ENCODE data around the gene POU2F3. TPM values are rescaled to one million over a fixed set of nuclear protein-coding genes. Genes with fewer than 3 reads are reported as not detected.

The POU2F3 gene
- total RNA-seq, 4 donors from 2014 or later = 0.27 to 0.46 TPM; not detected in 2

- Histone ChIP-seq H3K4me3 (peak overlapping the region in 1 of 2 donors; percentile 12), H3K27me3 (no peaks in the 10 kb centered on the region), H3K4me1 (peaks cover 0 to 100% (median 48%) of the 10 kb centered on the region in 3 donors), H3K9me3 (no peaks in the 10 kb centered on the region), H3K36me3 (no peaks in the 10 kb centered on the region), H3K27ac (peak overlapping the region in 3 of 4 donors; percentile 69 to 78 (median 73))
- TF ChIP-seq, protein P1, sequence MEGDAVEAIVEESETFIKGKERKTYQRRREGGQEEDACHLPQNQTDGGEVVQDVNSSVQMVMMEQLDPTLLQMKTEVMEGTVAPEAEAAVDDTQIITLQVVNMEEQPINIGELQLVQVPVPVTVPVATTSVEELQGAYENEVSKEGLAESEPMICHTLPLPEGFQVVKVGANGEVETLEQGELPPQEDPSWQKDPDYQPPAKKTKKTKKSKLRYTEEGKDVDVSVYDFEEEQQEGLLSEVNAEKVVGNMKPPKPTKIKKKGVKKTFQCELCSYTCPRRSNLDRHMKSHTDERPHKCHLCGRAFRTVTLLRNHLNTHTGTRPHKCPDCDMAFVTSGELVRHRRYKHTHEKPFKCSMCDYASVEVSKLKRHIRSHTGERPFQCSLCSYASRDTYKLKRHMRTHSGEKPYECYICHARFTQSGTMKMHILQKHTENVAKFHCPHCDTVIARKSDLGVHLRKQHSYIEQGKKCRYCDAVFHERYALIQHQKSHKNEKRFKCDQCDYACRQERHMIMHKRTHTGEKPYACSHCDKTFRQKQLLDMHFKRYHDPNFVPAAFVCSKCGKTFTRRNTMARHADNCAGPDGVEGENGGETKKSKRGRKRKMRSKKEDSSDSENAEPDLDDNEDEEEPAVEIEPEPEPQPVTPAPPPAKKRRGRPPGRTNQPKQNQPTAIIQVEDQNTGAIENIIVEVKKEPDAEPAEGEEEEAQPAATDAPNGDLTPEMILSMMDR (IDR thresholded peaks at IDR 0.05) = no peak
- peak; percentile 18 for TF ChIP-seq POLR2AphosphoS5 (IDR thresholded peaks at IDR 0.05)
- no peak for TF ChIP-seq EP300 (IDR thresholded peaks at IDR 0.05)
- WGBS, 2 donors (ENCODE audit: low coverage in 1 of 2) = 45% methylated on average over 2 of the region's 12 CpGs; no CpG with 5 or more reads in 1 of the 2 donors
- ATAC-seq = peak; percentile 3
Observed at GRCh38 chr11:120217941-120218694, 21.8 kb upstream of the POU2F3 start.

GRCh38 chr11:120218695-120219033 is 21.3 kb upstream of the POU2F3 start:
- H3K9me3 ChIP-seq = no peaks in the 10 kb centered on the region
- no peak for ATAC-seq
- H3K27me3 ChIP-seq = no peaks in the 10 kb centered on the region
- H3K36me3 ChIP-seq = no peaks in the 10 kb centered on the region
- peaks cover 0 to 100% (median 52%) of the 10 kb centered on the region in 3 donors for H3K4me1 ChIP-seq
- no peak for TF ChIP-seq POLR2AphosphoS5 (IDR thresholded peaks at IDR 0.05)
- TF ChIP-seq EP300 (IDR thresholded peaks at IDR 0.05) = no peak
- no peak for TF ChIP-seq POLR2A (IDR thresholded peaks at IDR 0.05)
- TF ChIP-seq, protein P1 (IDR thresholded peaks at IDR 0.05) = no peak
- WGBS, 2 donors (ENCODE audit: low coverage in 1 of 2) = 46% methylated on average over 9 of the region's 10 CpGs; no CpG with 5 or more reads in 1 of the 2 donors
- H3K4me3 ChIP-seq = peak overlapping the region in 1 of 2 donors; percentile 12
- H3K27ac ChIP-seq = peak overlapping the region in 3 of 4 donors; percentile 69 to 78 (median 73)

DNA sequence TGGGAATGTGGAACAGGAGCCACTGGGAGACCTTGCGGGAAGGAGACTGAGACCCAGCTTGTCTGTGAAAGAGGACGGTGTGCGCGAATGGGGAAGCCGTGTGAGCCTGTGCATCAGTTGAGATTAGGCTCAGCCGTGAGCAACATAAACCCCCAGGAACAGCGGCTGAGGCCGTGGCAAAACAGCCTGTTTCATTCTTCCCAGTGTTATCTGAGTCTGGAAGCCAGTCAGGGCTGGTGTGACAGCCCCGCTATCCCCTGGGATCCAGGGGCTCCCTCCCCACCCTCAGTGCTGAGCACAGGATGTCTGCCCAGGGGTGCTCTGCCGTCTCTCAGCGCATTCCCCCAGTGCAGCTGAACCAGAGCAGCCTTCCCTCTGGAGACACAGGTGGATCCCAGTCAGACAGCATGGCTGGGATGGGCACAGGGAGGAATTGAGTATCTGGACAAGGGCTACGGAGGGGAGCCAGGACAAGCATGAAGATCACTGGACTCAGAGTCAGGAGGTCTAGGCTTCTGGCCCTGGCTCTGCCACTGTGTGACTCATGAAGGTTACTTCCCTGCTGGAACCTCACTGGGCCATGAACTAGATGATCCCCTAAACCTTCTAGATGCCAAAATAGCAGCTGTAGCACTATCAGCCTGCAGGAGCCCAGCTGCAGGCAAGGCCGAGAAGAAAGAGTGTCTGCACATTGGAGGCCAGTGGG is 20.6 kb upstream of the POU2F3 start:
- no peaks in the 10 kb centered on the region for H3K36me3 ChIP-seq
- 24 to 57% methylated on average over 4 to 6 of the region's 13 CpGs for WGBS, 2 donors (ENCODE audit: low coverage in 1 of 2)
- H3K4me3 ChIP-seq = no peak overlapping the region
- peak; percentile 81 for ATAC-seq
- TF ChIP-seq POLR2A (IDR thresholded peaks at IDR 0.05) (no peak), POLR2AphosphoS5 (IDR thresholded peaks at IDR 0.05) (no peak), EP300 (IDR thresholded peaks at IDR 0.05) (no peak)
- TF ChIP-seq, protein P1 (IDR thresholded peaks at IDR 0.05) = no peak
- H3K27me3 ChIP-seq = no peaks in the 10 kb centered on the region
- H3K9me3 ChIP-seq = no peaks in the 10 kb centered on the region
- peak overlapping the region in 3 of 4 donors; percentile 69 to 78 (median 73) for H3K27ac ChIP-seq
- peaks cover 0 to 100% (median 59%) of the 10 kb centered on the region in 3 donors for H3K4me1 ChIP-seq

DNA sequence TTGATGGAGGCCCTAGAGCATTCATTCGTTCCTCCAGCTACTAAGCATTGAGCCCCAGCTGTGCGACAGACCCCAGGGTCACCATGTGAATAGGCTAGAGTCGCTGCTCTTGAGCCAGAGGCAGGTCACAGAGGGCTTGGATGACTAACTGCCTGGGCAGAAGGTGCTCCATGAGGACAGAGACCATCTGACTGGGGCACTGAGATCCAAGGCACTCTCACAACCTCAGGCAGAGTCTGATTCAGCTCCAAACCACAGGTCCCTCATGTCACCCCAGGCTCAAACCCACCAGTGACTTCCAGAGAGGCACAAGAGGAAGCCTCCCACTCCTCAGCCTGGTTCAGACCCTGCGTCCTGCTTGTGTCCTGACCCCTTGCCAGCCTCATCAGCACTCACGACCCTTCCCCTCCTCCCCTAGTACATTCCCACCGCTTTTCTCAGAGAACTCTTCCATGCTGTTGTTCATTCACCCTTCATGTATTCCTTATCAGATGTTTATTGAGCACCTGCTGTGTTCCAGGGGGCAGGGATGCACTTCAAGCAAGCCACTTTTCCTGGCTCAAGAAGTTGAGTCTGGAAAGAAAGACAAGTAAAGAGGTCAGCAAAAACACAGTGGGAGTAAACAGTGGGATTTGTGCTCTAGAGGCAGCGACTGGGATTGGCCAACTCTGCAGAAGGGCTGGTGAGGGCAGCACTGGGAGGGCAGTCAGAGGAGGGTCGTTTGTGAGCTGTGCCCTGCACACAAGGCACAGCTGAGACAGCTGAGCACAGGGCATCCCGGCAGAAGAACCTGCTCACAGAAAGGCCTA is 19.8 kb upstream of the POU2F3 start:
- TF ChIP-seq POLR2AphosphoS5 (IDR thresholded peaks at IDR 0.05) = no peak
- no peak for TF ChIP-seq EP300 (IDR thresholded peaks at IDR 0.05)
- no peak for TF ChIP-seq POLR2A (IDR thresholded peaks at IDR 0.05)
- TF ChIP-seq, protein P1 (IDR thresholded peaks at IDR 0.05) = no peak
- no peak overlapping the region for H3K4me3 ChIP-seq
- peaks cover 0 to 100% (median 65%) of the 10 kb centered on the region in 3 donors for H3K4me1 ChIP-seq
- 47 to 50% methylated on average over 2 to 6 of the region's 9 CpGs for whole genome bisulfite sequencing, 2 donors (ENCODE audit: low coverage in 1 of 2)
- ATAC-seq = peak; percentile 21
- peak overlapping the region in 3 of 4 donors; percentile 69 to 78 (median 73) for H3K27ac ChIP-seq
- H3K27me3 ChIP-seq = no peaks in the 10 kb centered on the region
- no peaks in the 10 kb centered on the region for H3K36me3 ChIP-seq
- H3K9me3 ChIP-seq = no peaks in the 10 kb centered on the region
